OCI-LY1 (cell line): ENCODE measurements around the gene SRMS.

Source experiments
- H2AFZ ChIP-seq: fragments of 200-600 bp; sonication (generic), shearing (Covaris generic); 2 replicates; pipeline ENCODE4 v1.6.0; 2014; ENCODE audit warnings: antibody characterized with exemption, mild to moderate bottlenecking, low read length
- H3F3A ChIP-seq: fragments of 200-600 bp; sonication (generic), shearing (Covaris generic); 2 replicates; pipeline ENCODE4 v1.6.0; 2014; ENCODE audit warnings: mild to moderate bottlenecking, antibody characterized with exemption, low read length, moderate library complexity; ENCODE audit not compliant: insufficient read depth
- H3K27ac ChIP-seq: fragments of 200-600 bp; sonication (generic); 2 replicates; pipeline ENCODE4 v1.5.1; 2014; ENCODE audit warnings: low read length, mixed run types, mild to moderate bottlenecking, low read depth; ENCODE audit not compliant: poor library complexity, severe bottlenecking
- H3K27me3 ChIP-seq: fragments of 200-600 bp; sonication (generic); 2 replicates; pipeline ENCODE4 v1.6.0; 2014; ENCODE audit warnings: antibody characterized with exemption, mild to moderate bottlenecking, low read length, moderate library complexity; ENCODE audit not compliant: insufficient read depth
- H3K36me3 ChIP-seq: fragments of 200-600 bp; sonication (generic); 2 replicates; pipeline ENCODE4 v1.6.1; 2014; ENCODE audit warnings: mild to moderate bottlenecking, antibody characterized with exemption, low read length, moderate library complexity, mixed read lengths; ENCODE audit not compliant: insufficient read depth
- H3K4me1 ChIP-seq: fragments of 200-600 bp; sonication (generic); 2 replicates; pipeline ENCODE4 v1.5.1; 2014; ENCODE audit warnings: mild to moderate bottlenecking, low read length, moderate library complexity; ENCODE audit not compliant: insufficient read depth, severe bottlenecking
- H3K4me2 ChIP-seq: fragments of 200-600 bp; sonication (generic), shearing (Covaris generic); 2 replicates; pipeline ENCODE4 v1.6.1; 2014; ENCODE audit warnings: low read length
- H3K4me3 ChIP-seq: fragments of 200-600 bp; sonication (generic); 2 replicates; pipeline ENCODE4 v1.5.1; 2014; ENCODE audit warnings: low read length, low read depth, mild to moderate bottlenecking, mixed read lengths; ENCODE audit not compliant: poor library complexity, severe bottlenecking
- H3K79me2 ChIP-seq: fragments of 200-600 bp; shearing (Covaris generic); 2 replicates; pipeline ENCODE4 v1.6.1; 2016; ENCODE audit warnings: mixed run types, low read length, mixed read lengths; ENCODE audit not compliant: insufficient read depth
- H3K9ac ChIP-seq: fragments of 200-600 bp; sonication (generic), shearing (Covaris generic); 2 replicates; pipeline ENCODE4 v1.6.1; 2014; ENCODE audit warnings: mild to moderate bottlenecking, low read length, mixed read lengths
- H3K9me2 ChIP-seq: fragments of 200-600 bp; sonication (generic), shearing (Covaris generic); 2 replicates; pipeline ENCODE4 v1.6.1; 2014; ENCODE audit warnings: low read depth, mild to moderate bottlenecking, low read length, mixed read lengths
- H3K9me3 ChIP-seq: fragments of 200-600 bp; shearing (Covaris generic); 2 replicates; pipeline ENCODE4 v1.6.1; 2014; ENCODE audit warnings: low read length, mixed read lengths
- H4K20me1 ChIP-seq: fragments of 200-600 bp; sonication (generic), shearing (Covaris generic); 2 replicates; pipeline ENCODE4 v1.6.0; 2016; ENCODE audit warnings: mild to moderate bottlenecking, low read length; ENCODE audit not compliant: insufficient read depth
- CTCF ChIP-seq: fragments of 200-600 bp; sonication (generic), shearing (Covaris generic); IDR thresholded peaks from 2 replicates; pipeline ENCODE4 v1.5.1; 2017; ENCODE audit warnings: mild to moderate bottlenecking, antibody characterized with exemption, low read length, moderate library complexity, mixed read lengths
- EZH2 ChIP-seq: fragments of 200-600 bp; sonication (generic), shearing (Covaris generic); IDR thresholded peaks from 2 replicates; pipeline ENCODE4 v1.8.0; 2017; ENCODE audit warnings: borderline replicate concordance, mixed run types, mild to moderate bottlenecking, antibody characterized with exemption, low read length, moderate library complexity, mixed read lengths

The SRMS gene

GRCh38 chr20:63534427-63534830, 13.1 kb downstream of the SRMS start:
- Histone ChIP-seq H3F3A (no peaks in the 10 kb centered on the region), H3K4me2 (no peak overlapping the region), H3K4me1 (peaks cover 17% of the 10 kb centered on the region), H3K27ac (no peak overlapping the region), H3K4me3 (no peak overlapping the region), H2AFZ (no peak overlapping the region), H3K36me3 (no peaks in the 10 kb centered on the region), H3K9me2 (no peaks in the 10 kb centered on the region), H4K20me1 (no peaks in the 10 kb centered on the region), H3K79me2 (no peaks in the 10 kb centered on the region), H3K9ac (no peak overlapping the region), H3K9me3 (no peaks in the 10 kb centered on the region), H3K27me3 (peaks cover 12% of the 10 kb centered on the region; the same call in 1 of the 2 replicates)
- no peak for TF ChIP-seq EZH2
- TF ChIP-seq CTCF, result no peak

- Histone ChIP-seq H3K4me1 (peaks cover 17% of the 10 kb centered on the region), H3K27ac (no peak overlapping the region)
Measured at GRCh38 chr20:63533871-63534393, 13.6 kb downstream of the SRMS start.

GRCh38 chr20:63533388-63533787, 14.2 kb downstream of the SRMS start:
- peaks cover 12% of the 10 kb centered on the region; the same call in 1 of the 2 replicates for H3K27me3 ChIP-seq
- no peak overlapping the region for H3K9ac ChIP-seq
- no peaks in the 10 kb centered on the region for H3K9me3 ChIP-seq
- H3K4me2 ChIP-seq, result no peak overlapping the region
- no peaks in the 10 kb centered on the region for H3F3A ChIP-seq
- H3K4me1 ChIP-seq, result peaks cover 17% of the 10 kb centered on the region
- no peak overlapping the region for H3K4me3 ChIP-seq
- H3K79me2 ChIP-seq, result no peaks in the 10 kb centered on the region
- no peak overlapping the region for H3K27ac ChIP-seq
- no peak overlapping the region for H2AFZ ChIP-seq
- TF ChIP-seq EZH2, result no peak
- TF ChIP-seq CTCF, result no peak
- no peaks in the 10 kb centered on the region for H3K36me3 ChIP-seq
- H4K20me1 ChIP-seq, result no peaks in the 10 kb centered on the region
- H3K9me2 ChIP-seq, result no peaks in the 10 kb centered on the region

More at GRCh38 chr20:63533871-63534393, 13.6 kb downstream of the SRMS start:
- Histone ChIP-seq H3F3A (no peaks in the 10 kb centered on the region), H3K9ac (no peak overlapping the region), H3K27me3 (peaks cover 12% of the 10 kb centered on the region; the same call in 1 of the 2 replicates), H3K9me2 (no peaks in the 10 kb centered on the region), H3K79me2 (no peaks in the 10 kb centered on the region), H3K9me3 (no peaks in the 10 kb centered on the region), H3K4me3 (no peak overlapping the region), H3K36me3 (no peaks in the 10 kb centered on the region), H2AFZ (no peak overlapping the region), H3K4me2 (no peak overlapping the region), H4K20me1 (no peaks in the 10 kb centered on the region)
- no peak for TF ChIP-seq CTCF
- no peak for TF ChIP-seq EZH2
